Activated CD8-positive, alpha-beta memory T cell treated with anti-CD3 and anti-CD28 coated beads for 1 hour (primary cell): ENCODE measurements around the gene RAVER1.
"Not testable (repeated sequence)": the region's sequence is repeated elsewhere in the genome, so short reads cannot be mapped to it uniquely, and the experiment has no call there.

Experiments used
- DNase-seq, 2 donors: peaks; one replicate each; pipeline ENCODE4 v3.0.0-alpha.2; 2020; ENCODE audit warnings: low read depth in 1 of 2; ENCODE audit errors: extremely low read depth in 1 of 2

The RAVER1 gene

GRCh38 chr19:10344780-10345179 is 11.5 kb upstream of the RAVER1 start:
- DNase-seq, result no peak

DNA sequence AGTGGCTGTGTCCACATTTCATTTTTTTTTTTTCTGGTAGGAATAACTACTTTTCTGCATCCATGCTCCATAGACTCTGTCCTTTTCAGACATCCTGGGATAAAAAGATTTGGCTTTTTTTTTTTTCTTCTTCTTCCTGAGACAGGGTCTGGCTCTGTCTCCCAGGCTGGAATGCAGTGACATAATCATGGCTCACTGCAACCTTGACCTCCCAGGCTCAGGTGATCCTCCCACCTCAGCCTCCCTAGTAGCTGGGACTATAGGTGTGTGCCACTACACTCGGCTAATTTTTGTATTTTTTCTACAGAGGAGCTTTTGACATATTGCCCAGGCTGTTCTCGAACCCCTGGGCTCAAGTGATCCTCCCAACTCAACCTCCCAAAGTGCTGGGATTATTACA is 10.2 kb upstream of the RAVER1 start:
- DNase-seq, result no peak

- DNase-seq, result no peak
These were observed 6.6 kb upstream of the RAVER1 start for GRCh38 chr19:10339977-10340376.

GRCh38 chr19:10339380-10339960 is 6.1 kb upstream of the RAVER1 start, which contains the start of gene ICAM3:
TSS of gene ICAM3 (minus strand) at chr19:10339624. CDS start at chr19:10339614, 10 bp downstream.
- DNase-seq, result peak in 1 of 2 donors; percentile 50

DNA sequence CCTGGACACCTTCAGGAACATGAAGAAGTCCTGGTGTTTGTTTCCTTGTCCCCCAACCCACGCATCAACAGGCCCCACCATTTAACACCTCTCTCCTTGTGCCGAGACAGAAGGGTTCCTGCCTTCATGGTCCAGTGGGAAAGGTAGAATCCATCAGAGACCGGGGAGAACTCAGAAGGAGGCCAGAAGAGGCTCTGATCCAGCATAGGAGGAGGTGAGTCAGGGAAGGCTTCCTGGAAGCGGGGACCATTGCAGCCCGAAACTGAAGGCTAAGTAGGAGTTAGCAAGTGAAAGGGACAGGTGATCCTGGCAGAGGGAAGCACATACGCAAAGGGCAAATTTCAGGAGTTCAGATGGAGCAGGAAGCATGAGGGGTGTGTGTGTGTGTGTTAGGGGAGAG is 5.6 kb upstream of the RAVER1 start:
- no peak for DNase-seq

GRCh38 chr19:10336725-10337124 is 3.4 kb upstream of the RAVER1 start:
- not testable (repeated sequence) for DNase-seq

DNA sequence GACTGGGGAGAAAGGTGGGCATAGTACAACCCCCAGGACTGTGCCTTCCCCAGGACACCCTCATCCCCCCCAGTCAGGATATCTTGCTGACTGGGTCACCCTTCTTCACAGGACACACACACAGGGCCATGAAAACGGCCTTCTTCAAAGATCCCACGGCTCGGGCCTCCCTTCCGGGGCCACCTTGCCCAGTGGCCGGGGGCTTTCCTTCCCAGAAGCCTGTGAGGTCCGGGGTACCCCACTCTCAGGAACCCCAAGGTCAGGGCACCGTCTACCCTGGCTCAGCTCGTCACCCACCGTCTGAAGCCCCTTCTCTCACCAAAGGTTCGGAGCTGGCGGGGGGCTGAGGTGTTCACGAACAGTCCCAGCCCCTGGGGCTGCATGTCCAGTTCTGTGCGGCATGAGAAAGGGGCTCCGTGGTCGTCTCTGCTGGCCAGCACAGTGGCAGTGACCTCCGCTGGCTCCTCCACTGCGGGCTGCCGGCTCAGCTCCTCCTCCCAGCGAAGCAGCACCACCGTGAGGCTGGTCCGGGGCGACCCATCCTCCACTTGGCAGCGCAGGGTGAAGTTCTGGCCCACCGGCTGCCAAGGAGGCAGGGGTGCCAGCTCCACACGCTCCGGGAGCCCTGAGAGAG is 2.1 kb upstream of the RAVER1 start:
- no peak for DNase-seq

DNA sequence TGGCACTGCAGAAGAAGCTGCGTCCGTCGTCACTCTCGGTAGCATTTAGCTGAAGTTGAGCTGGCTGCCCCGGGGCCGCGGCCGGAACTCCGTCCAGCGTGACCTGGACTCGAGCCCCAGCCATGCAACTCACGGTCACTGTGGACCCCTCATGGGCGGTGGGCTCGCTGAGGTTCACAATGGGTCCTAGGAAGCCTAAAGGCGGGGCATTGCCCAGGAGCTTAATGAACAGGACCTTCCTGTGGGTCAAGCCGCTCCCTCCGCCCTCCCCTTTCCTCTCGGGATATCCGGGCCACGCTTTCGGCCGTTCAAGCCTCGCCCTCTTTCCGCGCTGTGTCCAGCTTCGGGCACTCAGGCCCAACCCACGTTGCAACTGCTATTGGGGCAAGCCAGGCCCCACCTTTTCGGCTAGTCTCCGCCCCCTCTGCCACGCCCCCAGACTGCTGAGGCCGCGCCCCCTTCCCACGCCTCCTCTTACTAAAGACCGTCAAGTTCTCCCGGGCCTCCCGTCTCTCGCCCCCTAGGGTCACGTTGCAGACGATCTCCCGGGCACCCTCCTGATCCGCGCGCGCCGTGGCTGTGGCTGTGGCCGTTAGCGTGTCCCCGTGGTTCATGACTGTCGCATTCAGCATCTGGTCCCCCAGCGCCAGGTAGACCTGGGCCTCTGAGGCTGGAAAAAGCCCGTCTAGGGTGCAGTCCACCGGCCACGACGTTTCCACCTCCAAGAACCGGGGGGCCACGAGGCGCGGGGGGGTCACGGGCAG is 1.4 kb upstream of the RAVER1 start:
- no peak for DNase-seq

DNA sequence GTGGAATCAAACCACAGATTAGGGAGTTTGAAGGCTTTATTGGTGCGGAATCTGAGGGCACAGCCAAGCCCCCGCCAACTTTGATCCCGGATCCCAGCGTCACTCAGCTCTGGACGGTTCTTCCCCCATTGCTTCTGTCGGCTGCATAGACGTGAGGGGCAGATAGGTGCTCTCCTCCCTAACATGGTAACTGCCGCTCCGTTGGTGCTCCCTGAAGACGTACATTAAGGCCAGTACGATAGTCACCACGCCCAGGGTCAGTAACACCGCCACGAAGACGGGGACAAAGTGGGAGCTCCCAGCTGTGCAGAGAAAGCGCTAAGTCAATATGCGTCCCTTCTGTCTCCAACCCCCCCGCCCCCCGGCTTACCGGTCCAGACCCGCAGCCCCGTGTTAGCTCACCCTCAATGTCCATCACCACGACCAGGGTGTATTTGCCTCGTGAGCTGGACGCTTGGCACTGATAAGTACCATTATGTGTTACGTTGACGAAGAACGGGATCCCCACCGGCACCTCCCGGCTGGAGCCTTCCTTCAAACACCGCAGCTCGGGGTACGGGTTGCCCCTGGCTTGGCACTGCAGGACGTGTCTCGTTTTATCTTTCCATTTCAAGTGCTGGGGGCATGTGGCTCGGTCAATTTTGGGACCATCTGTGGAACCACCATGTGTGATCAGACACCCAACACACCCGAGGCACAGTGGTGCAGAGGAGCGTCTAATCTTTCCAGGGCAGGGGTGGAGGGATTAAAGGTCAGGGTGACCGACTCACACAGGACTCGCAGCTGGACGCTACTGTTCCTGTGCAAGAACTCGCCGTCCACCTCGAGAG is 644 bp upstream of the RAVER1 start:
- no peak for DNase-seq

DNA sequence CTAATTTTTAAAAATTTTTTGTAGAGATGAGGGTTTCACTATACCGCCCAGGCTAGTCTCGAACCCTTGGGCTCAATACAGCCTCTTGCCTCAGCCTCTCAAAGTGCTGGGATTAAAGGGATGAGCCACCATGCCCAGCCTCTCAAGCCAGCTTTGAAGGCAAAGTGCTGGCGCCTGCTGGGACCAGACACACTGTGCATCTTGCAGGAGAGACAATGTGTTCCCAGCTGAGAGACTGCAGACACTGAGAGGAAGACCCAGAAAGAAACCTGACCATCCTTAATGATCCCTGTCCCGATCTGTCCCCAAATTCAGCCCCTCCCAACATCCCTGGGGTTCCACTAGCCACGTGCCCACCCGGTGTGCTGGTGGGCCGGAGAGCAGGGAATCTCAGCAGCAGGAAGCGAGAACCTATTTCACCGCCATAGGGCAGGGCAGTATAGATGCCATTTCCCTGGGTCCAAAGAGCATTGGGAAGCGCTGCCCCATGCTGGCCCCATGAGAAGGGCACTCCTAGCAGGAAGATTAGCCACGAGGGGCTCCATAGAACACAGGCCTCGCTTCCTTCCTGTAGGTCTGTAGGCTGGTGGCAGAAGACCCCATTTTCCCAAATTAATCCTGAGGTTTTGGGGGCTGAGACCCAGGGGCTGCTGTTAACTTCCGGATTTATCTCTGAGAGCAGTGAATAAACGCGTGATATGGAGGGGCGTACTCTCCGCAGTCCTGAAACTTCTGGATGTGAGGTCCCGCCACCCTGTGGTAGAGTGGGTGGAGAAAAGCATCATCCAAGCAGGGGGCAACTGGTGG is 968 bp downstream of the RAVER1 start:
- DNase-seq, result no peak

GRCh38 chr19:10329555-10329954 is 3.8 kb downstream of the RAVER1 start:
- DNase-seq, result no peak

GRCh38 chr19:10328558-10329429 is 4.5 kb downstream of the RAVER1 start:
- no peak for DNase-seq

DNA sequence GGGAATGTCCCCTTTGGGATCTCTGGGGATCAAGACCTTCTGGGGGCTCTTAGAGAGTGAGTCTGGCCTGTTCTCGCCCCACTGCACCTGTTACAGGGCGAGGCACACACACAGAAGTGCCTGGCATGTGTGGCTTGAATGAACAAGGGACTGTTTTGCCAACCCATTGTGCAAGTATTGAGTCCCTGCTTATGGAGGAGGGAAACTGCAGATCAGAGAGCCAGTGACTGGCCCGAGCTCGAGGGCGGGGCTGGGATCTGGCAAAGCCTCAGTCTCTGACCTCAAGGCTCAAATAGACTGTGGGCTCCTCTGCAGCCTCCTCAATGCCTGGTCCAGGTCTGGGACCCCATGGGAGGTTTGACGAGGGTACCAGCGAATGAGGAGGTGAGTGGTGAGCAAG is 5.5 kb downstream of the RAVER1 start:
- no peak for DNase-seq

- no peak for DNase-seq
These were observed 7.6 kb downstream of the RAVER1 start for GRCh38 chr19:10325732-10326131.

- DNase-seq, result no peak
These were observed 11.2 kb downstream of the RAVER1 start for GRCh38 chr19:10321874-10322835.

DNA sequence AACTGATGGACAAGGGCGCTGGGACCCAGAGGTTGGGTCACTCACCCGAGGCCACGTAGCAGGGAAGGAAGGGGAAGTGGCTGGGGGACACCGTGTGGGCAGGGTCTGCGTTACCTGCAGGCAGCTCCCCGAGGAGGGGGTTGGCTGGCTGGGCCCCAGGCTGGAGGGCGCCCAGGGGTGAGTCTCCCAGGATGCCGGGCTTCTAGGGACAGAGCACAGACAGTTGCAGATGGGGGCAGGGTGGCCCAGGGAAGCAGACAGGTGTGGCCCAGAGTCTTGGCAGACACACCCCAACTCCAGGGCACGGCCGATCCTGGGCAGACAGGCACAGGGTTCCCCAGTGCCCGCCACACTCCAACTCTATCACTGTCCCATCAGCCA is 11.9 kb downstream of the RAVER1 start:
- no peak for DNase-seq

DNA sequence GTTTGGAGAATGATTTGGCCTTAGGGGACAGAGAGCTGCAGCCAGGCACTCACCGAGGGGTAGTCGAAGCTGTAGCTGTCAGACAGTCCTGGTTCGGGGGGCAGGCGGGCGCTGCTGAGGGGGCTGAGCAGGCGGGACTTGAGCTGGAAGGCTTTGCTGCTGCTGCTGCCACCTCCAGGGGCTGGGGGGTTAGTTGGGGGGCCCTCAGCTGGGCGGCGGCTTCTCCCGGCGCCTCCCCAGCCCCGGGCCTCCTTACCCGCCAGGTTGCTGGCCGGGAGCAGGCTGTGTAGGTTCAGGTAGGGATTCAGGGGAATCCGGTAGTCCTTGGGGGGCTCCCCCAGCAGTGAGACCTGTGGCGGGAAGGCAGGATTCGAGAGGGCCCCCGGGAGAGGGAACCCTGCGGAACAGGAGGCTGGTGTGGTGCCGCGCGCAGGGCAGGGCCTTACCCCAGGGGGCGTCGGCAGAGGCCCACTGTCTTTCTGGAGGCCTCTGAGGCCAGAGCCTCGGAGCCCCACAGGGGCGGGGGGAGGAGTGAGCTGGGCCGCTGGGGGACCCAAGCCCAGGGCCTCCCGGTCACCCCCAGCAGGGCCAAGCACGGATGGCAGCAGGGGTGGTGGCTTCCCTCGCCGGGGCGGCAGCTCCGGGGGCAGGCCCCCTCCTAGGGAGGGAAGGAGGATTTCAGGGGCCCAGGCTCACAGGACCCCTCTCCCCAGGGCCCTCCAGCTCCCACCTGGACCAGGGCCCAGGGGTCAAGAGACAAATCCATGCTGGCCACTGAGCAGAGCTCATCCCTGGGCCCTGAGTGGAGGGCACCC is 12.5 kb downstream of the RAVER1 start:
- no peak for DNase-seq
